ENCODE data around the gene NFIC.

Gene NFIC

DNA sequence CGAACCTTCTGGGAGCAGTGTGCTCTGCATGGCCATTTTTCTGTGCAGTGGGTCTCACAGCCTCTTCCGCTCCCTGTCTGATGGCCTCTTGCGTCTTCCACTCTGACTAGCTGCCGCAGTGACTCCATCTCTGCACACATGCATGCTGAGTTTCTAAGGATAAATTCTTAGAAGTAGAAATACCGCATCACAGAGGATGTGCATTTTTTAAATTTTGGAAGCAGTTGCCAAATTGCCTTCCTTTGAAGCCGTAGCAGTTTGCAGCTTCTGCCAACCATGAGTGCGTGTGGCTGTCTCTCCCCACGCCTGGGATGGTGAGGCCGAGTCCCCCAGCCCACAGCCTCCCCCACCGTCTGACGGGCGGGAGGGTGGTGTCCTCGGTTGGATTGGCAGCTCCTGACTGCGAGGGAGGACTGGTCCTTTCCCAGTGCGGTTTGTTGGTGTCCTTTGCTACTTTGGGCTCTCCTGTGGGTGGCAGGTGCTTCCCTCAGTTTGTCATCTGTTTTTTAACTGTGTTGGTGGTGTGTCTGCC is 149.6 kb downstream of the NFIC start:
- no peak for DNase-seq

DNA sequence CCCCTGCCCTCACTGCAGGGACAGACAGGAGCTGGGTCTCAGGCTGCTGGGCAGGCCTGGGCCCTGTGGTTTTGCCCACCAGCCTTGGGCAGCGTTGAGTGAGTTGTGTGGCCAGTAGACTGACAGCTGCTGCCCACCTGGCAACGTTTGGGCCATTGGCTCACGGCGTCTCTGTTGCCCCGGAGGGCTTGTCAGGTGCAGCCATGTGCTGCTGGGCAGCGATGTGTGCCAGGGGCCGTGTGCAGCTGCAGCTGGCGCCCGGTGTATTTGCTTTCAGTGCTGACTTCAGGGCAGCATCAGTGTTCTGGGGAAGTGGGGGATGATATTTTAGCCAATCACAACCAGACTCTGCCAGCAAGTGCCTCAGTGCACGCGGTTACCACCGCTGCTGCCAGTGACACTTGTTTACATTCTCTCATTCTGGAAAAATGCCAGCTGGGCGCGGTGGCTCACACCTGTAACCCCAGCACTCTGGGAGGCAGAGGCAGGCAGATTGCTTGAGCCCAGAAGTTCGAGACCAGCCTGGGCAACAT is 150.4 kb downstream of the NFIC start:
- peak; percentile 96 to 97 for DNase-seq

DNA sequence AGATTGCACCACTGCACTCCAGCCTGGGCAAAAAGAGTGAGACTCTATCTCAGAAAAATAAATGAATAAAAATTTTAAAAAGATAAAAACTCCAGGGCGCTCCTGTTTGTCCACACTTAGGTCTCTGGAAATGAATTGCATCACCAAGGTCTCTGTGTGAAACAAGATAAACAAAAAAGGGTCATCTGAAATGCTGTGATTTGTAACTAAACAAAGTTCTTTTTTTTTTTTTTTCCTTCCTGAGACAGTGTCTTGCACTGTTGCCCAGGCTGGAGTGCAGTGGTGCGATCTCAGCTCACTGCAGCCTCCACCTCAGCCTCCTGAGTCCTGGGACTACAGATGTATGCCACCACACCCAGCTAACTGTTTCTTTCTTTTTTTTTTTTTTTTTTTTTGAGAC is 151.3 kb downstream of the NFIC start:
- no peak for DNase-seq

DNA sequence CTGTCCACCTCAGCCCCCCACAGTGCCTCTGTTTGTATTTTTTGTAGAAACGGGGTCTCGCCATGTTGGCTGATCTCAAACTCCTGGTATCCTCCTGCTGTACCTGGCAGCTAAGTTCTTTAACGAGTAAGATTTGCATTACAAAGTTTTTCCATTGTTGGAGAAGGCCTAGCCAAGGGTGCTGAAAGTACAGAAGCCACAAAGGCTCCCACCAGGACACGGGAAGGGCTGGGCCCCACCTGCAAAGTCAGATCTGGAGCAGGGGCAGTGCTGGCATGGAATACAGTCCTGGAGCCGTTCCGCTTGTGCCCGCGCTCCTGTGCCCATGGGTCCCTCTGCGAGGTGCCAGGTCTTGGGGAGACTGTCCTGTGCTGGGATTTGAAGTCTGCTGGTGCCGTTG is 151.9 kb downstream of the NFIC start:
- DNase-seq, result no peak

DNA sequence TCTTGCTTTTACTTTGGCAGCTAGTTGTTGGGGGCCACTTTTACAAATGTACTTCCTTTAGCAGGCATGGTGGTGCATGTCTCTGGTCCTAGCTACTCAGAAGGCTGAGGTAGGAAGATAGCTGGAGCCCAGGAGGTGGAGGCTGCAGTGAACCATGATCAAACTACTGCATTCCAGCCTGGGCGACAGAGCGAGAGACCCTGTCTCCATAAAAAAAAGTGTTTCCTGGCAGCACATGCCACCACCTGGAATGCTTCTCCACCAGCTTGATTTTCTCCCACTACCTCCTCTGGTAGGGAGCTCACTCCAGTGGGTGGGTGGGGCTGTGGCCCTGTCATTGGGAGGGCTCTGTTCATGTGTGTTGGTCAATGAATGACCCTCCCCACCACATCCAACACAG is 152.3 kb downstream of the NFIC start:
- no peak for DNase-seq

Measured in SHP77 (cell line).